AG08395 (cell line): Measurements from ENCODE around the gene CDK15.
"Not testable (repeated sequence)": the region's sequence is repeated elsewhere in the genome, so short reads cannot be mapped to it uniquely, and the experiment has no call there.

Experiments
- DNase-seq: peaks from one replicate; pipeline ENCODE4 v3.0.0; 2012; ENCODE audit warnings: mixed read lengths, low spot score

The CDK15 gene

DNA sequence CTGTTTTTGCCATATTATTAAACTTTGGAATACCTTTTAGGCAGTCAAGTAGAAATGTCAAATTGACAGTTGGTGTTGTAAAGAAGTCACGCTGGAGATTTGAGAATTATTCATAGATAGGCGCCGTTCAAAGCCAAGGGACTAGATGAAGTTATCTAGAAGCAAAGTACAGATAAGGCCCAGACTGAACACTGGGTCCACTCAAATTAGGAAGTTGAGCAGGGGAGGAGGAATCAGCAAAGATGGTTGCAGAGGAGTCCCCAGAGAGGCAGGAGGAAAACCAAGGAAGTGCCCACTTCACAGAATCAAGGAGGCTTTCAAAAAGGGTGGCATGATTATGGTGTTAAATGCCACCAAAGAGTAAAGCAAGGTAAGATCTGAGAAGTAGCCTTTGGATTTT lies 16.0 kb upstream of the CDK15 start:
- no peak for DNase-seq

DNA sequence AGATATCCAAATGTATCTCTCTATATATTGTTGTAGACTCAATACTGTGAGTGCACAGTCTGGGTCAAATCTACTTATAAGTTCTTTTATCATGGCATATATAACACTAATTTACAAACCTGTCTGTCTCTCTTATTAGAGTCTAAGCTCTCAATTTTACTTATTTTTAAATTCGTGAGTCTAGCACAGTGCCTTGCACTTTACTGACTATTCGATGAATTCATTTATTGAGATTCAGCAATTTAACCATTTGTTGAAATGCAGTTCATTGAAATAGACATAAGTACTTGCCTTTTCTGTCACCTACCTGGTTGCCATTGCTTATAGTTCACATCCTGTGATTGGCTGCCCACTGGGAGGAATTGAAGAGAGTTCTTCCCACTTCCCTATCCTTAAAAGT lies 15.3 kb upstream of the CDK15 start:
- no peak for DNase-seq

DNA sequence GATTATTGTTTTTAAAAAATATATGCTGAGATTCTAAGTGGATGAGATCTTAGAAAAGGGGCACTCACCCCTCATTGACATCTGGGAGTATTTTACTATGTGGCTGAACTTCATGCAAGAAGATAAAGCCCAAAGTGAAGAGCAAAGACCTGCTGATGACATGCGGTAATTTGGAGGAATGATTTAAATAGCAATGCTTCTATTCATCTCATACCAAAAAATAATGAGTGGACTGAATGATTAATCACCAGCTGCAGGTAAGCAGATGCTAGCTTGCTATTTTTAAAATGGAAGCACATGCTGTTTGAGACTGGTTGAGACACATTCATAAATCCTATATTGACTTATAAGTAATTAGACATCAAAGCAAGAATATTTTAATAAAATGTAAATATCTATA lies 12.7 kb upstream of the CDK15 start:
- no peak for DNase-seq

DNA sequence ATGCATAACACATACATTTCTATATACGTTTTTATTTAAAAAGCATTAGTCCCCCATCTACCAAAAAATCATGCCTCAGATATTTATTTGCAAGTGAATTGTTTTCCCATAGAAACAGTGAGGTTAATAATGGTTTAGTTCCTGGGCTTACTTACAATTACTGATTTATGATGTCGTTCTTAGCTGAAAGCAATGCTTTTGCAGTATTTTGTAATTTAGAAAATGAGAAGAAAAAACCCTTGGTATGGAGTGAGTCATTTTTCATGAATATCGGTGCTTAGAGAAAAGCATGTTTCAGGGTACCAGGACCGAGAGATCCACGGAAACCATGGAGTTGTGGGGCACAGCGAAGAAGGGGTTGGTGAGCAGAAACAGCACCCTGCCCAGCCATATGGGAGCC lies 12.0 kb upstream of the CDK15 start:
- DNase-seq: peak; percentile 23

DNA sequence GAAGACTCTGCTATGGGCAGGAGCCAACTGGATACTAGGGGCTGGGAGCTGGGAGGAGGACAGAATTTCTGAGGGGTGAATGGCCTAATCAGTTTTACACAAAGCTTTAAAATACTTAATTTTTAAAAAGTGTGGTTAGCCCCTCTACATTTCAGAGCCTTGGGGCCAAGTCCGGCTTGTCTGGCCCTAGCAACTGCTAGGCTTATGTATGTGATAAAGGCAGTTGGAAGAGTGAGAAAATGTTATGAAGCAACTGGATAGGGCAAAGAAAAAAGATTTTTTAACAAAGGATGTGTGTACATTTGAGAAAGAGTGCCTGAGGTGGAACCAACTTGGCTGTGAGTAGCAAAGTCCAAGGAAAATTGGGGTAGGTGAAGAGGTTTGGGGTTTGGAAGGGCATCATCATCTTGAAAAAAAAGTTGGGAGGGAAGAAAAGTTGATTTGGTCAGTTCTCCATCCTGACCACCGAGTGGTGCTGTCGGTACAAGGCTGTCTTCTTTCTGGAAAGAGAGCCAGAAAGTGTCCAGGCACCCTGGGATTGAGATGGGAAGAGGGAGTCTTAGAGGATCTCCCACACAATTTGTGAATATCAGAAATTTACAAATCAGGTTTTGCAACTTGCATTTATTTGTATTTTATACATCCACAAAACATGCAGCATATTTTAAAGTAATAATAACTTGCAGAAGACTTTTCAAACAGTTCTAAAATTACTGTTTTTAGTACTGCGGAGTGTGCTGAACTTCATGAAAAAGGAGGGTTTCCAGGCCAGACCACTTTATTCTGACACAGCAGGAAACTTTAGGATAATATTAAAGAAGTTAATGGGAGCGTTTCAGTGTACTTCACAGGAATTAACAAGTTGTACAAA lies 10.5 kb upstream of the CDK15 start:
- DNase-seq: peak; percentile 76

DNA sequence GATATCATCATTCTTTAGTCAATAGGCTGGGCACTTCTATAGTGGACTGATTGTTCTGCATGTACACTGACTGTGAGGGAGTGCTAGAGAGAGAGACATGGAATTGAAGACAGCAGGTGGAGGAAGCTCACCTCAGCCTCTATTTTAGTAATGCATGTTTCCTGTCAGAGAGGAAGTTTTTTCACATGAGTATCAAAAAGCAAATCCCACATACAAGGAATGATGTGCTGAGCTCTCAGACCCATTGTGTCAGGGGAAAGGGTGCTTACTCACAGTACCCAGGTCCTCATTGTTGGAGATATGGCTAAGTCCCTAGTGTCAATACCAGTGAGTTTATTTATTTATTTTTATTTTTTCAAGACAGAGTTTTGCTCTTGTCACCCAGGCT lies 9.9 kb upstream of the CDK15 start:
- DNase-seq: no peak

DNA sequence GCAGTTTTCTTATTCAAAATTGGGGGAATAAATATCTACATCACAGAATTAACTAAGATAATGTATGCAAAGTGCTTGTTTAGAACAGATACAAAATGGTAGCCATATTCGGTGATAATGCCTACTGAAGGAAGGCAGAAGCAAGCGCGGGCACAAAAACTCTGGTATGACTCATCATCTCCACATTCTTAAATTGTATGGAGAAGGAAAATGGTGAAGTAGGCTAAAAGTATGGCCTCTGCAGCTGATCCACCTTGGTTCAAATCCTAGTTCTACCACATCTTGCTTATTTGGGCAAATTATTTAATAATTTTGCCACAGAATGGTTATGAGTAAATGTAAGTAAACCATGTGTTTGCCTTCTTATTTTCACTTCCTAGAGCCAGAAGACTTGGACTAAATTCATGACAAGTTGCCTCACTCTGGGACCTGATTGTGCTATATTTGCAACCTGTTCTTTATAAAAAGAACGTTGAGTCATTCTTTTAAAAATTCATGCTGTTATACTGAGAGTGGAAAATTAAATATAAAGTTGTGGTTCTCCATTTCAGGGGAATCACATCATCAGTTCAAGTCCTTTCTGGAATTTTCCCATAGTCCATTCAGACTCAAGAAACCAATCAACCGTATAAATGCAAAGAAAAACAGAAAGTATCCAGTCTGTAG lies 9.0 kb upstream of the CDK15 start:
- peak; percentile 68 for DNase-seq

DNA sequence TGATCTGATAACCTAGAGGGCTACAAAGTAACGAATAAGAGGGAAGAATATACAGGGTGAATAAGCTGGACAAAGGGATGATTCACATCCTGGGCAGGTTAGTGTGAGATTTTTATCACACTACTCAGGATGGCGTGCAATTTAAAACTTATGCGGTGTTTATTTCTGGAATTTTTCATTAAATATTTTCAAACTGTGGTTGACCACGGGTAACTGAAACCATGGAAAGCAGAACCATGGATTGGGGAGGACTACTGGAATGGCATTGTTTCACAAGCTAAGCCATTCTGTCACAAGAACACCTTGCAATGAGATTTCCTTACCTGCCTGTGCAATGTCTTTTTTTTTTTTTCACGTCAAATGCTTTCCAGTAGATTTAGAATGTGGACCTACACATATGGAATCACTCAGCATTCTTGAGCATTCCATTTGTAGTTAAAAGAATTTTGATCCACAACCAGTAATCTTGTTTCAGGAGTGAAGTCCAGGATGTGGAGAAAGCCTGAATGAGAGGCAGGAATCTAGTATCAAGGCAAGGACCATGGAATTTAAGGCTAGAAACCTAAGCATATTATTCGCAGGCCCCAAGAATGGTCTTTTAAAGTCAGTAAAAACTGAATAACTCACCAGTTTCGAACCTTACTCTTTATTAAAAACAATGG lies 8.0 kb upstream of the CDK15 start:
- DNase-seq: peak; percentile 71

DNA sequence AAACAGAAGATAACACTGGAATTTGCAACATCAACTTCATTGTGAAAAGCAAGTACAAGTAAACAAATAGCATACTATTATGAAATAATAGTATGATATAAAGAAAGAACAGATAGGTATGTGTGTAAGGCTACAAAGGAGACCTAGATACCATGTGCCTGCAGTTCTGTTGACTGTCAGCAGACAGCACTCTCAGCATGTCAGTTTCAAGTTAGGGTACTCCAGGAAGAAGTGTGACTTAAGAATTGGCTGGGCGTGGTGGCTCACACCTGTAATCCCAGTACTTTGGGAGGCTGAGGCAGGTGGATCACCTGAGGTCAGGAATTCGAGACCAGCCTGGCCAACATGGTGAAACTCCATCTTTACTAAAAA lies 7.4 kb upstream of the CDK15 start:
- DNase-seq: peak; percentile 20

DNA sequence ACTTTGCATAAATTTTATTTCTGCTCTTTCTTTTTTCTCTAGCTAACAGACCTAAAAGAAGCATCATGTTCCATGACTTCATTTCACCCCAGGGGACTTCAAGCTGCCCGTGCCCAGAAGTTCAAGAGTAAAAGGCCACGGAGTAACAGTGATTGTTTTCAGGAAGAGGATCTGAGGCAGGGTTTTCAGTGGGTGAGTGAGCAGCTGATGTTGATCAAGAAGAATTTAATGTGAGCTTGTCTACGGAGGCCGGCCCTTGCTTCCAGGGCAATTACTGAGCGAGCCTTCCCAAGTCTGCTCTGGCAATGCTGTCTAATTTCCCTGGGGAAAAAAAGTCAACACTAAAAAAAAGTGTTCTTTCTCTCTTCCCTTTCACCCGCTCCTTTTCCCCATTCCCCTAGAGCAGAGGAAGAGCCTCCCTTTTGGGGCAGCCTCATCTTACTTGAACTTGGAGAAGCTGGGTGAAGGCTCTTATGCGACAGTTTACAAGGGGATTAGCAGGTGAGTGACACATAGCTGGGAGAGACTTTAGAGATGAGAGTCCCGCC lies 1.2 kb downstream of the CDK15 start:
- peak; percentile 76 for DNase-seq

DNA sequence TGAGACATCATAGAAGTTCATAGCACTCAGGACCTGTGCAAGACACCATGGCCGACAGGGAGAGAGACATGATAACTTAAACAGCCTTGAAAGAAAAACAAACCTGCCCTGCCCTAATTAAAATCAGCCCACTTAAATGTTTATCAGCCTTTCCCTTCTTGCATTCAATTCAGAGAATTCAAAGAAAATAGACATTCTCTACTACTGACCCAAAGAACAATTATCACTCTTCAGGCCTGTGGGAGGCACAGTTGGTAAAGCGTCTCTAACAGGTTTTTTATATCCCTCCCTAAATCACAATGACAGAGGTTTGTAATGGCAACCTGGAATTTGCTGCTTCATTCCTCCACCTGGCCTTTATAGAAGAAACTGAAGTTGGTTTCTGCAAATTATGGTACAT lies 1.7 kb downstream of the CDK15 start:
- DNase-seq: no peak

DNA sequence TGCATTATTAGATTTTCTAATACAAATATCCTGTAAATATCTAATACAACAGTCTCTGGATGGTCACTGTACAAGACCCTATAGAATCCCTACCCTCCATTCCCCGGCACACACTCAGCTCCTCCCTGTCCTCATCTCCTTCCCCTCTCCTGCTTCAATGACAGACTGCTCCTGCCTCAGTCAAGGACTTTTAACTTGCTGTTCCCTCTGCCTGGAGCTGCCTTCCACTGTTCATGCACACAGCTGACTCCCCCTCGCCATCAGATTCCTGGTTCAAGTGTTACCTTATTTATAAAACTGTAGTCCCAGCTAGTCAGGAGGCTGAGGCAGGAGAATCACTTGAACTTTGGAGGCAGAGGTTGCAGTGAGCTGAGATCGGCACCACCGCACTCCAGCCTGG lies 3.3 kb downstream of the CDK15 start:
- DNase-seq: no peak

DNA sequence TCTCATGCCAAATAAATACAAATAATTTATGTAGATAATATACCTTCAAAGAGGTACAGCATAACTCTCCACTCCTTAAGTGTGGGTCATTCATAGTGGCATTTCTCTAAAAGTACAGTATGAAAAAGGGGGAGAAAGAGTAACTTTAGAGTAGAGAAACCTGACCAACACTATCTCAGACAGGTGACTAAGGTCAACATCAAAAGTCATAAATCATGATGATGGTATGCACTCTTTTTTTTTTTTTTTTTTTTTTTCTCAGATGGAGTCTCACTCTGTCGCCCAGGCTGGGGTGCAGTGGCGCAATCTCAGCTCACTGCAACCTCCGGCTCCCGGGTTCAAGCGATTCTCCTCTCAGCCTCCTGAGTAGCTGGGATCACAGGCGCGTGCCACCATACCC lies 4.3 kb downstream of the CDK15 start:
- not testable (repeated sequence) for DNase-seq

DNA sequence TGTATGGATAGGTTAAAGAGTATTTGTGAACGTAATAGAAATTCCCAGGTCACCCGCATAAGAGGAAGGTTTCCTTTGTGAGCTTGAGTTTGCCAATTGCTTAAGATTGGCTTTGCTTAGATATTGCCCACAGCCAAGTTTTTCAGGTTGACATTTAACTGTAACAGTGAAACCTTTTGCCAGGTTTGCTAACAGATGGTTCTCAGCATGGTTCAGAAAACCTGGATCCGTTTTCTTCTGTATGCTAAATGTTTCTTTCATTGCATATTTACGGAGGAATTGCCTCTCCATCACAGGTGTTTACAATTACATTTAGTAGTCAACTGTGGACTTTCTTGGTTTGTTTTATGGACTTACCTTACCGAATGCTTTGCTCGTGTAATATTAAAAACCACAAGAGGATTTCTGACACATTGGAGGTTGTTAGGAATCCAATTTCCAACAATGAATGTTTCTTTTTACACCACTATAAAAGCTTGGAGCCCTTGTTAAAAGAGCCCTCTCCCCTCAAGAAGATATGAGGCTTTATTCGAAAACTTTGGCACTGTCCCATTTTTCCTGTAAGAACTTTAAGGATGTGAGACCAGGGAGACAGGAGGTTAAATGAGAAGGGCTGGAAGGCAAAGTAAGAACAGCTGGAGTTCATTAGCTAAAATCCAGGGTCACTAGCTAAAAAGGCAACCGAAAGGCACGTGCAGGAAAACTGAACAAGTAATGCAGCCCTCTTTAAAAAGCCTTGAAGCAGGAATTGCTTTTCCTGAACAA lies 7.8 kb downstream of the CDK15 start:
- DNase-seq: peak; percentile 21

DNA sequence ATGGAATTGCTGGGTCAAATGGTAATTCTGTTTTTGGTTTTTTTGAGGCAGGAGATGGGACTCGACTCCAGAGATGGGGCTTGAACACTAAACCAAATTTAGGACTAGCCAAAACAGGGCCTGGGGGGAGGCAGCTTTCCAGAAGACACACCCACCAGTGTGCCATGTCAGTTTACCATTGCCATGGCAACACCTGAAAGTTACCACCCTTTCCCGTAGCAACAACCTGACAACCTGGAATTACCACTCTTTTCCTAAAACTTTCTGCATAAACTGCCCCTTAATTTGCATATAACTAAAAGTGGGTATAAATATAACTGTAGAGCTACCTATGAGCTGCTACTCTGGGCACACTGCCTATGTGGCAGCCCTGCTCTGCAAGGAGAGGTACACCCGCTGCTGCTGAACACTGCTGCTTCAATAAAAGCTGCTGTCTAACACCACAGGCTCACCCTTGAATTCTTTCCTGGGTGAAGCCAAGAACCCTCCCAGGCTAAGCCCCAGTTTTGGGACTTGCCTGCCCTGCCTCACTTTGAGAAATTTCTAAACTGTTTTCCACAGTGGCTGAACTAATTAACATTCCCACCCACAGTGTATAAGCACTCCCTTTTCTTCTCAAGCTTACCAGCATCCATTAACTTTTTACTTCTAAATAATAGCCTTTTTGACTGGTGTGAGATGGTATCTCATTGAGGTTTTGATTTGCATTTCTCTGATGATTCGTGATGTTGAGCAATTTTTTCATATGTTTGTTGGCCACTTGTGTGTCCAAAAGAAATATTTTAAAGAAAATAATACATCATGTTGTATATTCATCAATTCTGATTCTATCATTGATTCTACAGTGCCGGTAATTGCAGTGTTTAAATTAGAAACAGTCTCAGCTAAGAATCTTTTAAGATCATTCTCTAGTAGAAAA lies 10.6 kb downstream of the CDK15 start:
- no peak for DNase-seq

DNA sequence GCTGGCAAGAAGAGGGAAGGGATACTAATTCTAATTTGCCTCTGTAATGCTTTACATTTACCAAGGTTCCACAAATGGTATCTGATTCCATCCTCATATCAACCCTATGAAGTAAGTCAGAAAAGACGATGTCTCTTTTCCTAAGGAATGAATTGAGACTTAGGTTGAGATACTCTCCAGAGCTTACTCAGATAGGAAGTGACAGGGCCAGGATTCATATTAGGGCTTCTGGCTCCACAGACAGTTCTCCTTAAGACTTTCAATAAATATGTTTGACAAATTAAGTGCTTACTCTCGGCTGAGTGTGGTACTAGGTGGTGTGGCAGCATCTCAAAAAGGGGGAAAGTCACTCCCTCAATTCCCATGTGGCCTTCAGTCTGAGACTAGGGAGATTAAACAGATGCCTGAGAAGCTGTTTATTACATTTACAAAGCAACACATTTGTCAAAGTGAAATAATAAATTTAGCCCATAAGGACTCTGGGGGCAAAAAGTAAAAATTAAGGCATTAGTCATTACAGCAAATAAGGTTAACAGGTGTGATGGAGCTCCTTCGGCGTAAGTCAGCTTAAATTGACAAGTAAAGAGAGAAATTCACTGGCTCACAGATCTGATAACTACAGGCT lies 14.2 kb downstream of the CDK15 start:
- no peak for DNase-seq

DNA sequence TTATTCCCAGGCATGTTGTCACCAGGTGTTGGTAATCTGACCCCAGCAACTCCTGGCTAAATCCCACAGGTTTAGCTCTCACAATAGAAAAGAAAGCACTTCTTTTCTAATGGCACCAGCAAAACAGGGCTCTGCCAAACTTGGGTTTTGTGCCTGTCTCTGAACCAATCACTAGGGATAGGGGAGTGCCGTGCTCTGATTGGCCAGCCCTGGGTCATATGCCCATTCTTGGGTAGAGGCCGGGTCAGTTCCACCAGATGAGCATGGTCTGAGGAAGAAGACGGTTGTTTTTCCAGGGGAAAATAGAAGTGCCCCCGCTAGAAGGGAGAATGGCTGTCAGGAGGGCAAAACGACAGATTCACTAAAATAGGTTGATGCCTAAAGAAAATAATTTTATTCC lies 14.7 kb downstream of the CDK15 start:
- DNase-seq: no peak

DNA sequence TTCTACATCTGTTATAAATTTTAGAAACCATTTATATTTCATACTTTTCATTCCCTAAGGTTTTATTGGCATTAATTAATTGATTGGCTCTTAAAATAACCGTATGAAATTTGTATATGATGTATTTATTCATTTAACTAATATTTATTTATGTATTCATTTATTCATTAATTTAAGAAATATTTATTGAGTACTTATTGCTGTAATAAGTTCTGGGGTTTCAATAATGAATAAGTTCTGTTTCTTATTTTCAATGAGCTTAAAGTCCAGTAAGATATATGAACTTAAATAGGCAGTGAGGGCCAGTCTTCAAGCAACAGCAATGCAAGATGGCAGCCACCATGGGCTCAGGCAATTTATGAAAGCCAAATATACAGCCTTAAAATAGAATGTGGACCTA lies 17.9 kb downstream of the CDK15 start:
- no peak for DNase-seq

DNA sequence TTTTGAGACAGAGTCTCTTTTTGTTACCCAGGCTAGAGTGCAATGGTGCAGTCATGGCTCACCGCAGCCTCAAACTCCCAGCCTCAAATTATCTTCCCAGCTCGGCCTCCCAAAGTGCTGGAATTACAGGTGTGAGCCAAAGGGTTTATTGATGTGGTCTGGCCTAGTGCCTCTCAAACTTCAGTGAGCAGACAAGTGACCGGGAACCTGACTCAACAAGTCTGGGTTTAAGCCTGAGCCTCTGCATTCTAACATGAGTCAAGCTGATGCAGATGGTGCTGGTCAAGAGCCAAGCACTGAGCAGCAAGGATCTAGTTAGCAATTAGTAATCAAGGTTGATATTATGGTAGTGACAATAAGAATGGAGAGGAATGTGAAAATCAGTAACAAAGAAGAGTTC lies 21.3 kb downstream of the CDK15 start:
- peak; percentile 19 for DNase-seq

DNA sequence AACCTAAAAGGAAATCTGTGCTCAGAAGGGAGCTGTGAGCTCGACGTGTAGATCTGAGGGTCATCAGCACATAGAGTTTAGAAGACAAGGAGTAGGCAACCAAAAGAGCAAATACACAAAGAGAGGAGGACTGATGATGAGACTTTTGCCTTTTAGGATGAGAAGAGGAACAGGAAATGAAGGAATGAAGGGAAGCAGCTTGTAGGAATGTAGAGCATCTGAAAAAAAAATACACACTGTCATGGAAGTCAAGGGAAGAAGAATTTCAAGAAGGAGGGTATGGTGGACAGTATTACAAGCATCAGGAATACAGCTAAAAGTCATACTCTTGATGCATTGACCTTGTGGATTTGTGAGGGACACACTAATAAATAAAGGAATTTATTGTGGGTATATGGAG lies 21.9 kb downstream of the CDK15 start:
- DNase-seq: no peak

DNA sequence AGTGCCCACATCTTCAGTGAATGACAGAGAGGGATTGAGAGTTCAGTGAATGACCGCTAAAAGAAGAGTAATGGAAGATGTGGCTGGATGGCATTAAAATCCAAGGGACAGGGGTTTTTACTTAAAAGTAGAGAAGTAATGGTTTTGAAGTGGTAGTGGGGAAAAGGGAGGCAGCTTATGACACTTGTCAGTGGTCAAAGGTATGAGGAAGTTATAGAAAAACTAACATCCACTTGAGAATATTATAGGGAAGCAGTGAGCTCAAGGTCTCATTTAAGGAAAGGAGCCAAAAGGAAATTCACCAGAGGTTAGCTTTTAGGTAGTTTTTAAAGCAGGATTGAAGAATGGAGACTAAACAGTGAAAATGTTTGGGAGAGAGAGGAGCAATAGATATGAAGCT lies 24.3 kb downstream of the CDK15 start:
- DNase-seq: no peak
